HG03571 (cell line): ENCODE measurements around the gene RTN4RL1.

Source experiments
- ATAC-seq: cut with Tn5 transposase; IDR thresholded peaks from one replicate; pipeline ENCODE4 v1.9.1; 2021; ENCODE audit not compliant: unreplicated experiment

The RTN4RL1 gene, protein sequence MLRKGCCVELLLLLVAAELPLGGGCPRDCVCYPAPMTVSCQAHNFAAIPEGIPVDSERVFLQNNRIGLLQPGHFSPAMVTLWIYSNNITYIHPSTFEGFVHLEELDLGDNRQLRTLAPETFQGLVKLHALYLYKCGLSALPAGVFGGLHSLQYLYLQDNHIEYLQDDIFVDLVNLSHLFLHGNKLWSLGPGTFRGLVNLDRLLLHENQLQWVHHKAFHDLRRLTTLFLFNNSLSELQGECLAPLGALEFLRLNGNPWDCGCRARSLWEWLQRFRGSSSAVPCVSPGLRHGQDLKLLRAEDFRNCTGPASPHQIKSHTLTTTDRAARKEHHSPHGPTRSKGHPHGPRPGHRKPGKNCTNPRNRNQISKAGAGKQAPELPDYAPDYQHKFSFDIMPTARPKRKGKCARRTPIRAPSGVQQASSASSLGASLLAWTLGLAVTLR

DNA sequence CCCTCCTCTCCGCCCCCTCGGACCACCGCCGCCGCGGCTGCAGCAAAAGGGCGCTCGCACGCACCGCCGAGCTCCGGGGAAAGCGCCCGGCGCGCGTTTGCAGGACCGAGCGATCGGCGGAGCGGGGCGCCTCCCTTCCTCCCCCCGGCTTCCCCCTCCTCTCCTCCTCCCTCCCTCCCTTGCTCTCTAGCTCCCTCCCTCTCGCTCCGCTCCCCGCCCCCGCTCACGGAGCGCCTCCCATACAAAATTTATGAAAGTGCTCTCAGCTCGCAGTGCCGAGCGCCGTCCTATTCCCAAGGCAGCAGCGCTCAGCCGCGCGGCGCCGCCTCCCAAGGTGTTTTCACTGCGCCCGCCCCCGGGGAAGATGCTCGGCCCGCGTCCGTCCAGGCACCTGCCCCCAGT lies at the start of gene RTN4RL1:
RTN4RL1 (minus strand) TSS at position 115 of the 402 bp plus-strand sequence. CDS start 469 bp downstream, outside the sequence.
- no peak for ATAC-seq

GRCh38 chr17:2074919-2075318 lies 49.8 kb upstream of the RTN4RL1 start:
- ATAC-seq = no peak

DNA sequence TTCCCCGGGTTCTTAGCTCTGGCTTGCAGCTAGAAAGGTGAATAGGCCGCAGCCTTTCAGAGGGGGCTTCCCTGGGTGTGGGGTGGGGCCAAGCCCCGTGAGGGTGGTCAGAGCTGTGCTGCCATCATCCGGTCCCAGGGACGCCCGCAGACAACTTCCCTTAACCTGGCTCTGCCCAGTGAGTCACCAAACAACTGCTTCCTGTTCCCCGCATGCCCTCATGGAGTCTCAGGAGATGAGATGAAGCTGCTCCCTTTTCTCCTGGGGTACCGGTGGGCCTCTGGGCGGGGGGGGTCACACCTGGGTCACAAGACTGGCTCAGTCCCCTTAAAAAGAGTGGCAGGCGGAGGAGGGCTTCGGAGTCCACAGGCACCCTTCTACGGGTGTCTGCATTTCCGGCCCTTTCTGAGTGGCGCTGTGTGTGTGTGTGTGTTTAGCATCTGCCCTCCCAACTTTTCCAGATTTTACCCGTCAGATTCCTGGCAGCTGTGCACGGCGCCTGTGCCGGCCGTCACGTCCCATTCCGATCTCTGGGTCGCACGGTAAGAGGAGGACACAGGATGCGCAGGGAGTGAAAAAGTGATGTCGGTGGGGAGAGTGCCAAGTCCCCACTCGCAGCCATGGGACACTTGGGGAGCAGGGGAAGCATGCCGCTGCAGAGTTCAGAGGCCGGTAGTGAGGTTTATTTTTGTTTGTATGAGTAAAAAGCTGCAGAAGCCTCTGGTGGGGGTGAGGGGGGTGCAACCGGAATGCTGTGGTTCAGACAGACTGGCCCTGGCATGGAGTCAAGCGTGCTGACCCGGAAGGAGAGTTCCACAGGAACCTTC lies 46.5 kb upstream of the RTN4RL1 start:
- ATAC-seq = no peak

DNA sequence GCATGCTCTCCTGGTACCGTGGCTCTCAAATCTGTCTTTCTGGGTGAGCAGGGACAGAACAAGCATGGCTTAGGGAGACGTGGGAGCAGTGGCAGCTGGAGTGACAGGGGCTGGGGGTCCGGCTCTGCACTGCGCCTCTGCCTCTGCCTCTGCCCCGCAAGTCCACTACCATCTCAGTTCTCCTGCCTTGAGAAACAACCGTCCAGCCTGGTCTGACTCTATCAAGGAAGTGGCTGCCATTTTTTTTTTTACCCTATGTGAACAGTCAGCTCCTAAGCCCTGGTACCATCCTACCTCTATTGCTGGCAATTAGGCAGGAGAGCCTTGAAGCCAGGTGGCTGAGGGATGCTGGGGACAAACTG lies 45.9 kb upstream of the RTN4RL1 start:
- ATAC-seq = no peak

- ATAC-seq = peak; percentile 75
Measured at GRCh38 chr17:2070241-2071023, 45.3 kb upstream of the RTN4RL1 start.

DNA sequence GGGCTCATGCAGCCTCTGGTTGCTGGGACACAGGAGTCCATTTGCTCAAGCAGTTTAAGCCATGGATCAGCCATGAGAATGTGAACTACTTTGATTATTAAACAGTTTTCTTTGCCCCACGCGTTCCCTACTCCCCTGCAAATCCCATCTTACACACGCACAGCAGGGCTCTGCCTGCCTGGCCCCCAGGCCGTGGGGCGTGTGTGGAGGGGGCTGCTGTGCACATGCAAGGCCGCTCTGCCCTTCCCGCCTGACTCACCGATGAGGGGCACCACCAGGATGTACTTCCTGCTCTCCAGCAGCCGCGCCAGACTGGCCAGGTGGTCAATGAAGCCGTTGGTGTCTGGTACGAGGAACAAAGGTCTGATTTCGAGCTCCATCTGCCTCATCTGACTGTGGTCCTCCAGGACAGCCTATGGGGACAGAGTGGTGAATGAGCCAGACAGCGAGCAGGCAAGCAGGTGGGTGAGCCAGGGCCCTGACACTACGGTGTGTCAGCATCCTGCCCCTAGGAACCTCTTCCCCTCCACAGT lies 43.5 kb upstream of the RTN4RL1 start:
- ATAC-seq = no peak

- ATAC-seq = no peak
Measured at GRCh38 chr17:2068031-2068518, 42.9 kb upstream of the RTN4RL1 start.

DNA sequence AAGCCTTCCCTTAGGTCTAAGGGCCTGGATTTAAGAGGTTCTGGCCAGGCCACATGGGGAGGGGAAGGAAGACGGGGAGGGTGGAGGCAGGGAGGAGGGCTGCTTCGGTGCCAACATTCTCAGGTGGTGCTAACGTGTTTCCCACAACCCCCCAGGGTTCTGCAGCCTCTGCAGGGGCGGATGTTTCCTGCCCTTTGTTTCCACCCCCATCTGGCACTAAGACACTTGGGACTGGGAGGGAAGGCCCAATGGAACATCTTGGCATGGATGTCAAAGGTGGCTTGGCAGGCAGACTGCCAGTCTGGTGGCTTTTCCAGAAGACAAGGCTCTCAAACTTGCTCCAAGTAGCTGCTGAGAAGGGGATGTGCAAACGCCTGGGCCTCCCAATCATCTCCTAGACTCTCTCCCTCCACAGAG lies 42.5 kb upstream of the RTN4RL1 start:
- ATAC-seq = no peak

DNA sequence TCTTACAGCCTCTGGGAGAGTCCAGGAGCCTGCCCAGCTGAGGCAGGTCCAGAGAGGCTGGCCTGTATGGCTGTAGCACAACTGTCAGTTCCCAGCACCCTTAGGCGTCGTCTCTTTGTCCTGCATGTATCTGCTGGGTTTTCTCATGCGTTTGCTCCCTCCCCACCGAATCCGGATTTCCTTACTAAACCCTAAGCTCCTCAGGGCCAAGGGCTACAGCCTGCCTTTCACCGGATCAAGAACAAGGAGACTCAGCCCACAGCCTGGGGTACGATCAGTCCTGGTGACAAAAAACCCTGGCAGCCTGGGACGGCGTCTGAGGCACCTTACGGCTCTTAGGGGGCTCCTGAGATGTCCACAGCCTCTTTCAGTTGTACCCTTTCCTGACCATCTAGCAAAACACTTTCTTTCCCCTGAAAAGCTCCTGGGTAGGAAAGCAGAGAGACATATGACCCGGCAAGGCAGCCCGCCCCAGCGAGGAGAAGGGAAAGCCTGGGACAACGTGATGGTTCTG lies 42.0 kb upstream of the RTN4RL1 start:
- ATAC-seq = no peak

GRCh38 chr17:2065949-2066400 lies 40.8 kb upstream of the RTN4RL1 start:
- ATAC-seq = no peak

- ATAC-seq = no peak
Measured at GRCh38 chr17:2064980-2065785, 40.0 kb upstream of the RTN4RL1 start.

GRCh38 chr17:2064520-2064971 lies 39.4 kb upstream of the RTN4RL1 start:
- ATAC-seq = no peak

- ATAC-seq = no peak
Measured at GRCh38 chr17:2064147-2064489, 39.0 kb upstream of the RTN4RL1 start.

GRCh38 chr17:2063261-2064146 lies 38.4 kb upstream of the RTN4RL1 start:
- no peak for ATAC-seq

DNA sequence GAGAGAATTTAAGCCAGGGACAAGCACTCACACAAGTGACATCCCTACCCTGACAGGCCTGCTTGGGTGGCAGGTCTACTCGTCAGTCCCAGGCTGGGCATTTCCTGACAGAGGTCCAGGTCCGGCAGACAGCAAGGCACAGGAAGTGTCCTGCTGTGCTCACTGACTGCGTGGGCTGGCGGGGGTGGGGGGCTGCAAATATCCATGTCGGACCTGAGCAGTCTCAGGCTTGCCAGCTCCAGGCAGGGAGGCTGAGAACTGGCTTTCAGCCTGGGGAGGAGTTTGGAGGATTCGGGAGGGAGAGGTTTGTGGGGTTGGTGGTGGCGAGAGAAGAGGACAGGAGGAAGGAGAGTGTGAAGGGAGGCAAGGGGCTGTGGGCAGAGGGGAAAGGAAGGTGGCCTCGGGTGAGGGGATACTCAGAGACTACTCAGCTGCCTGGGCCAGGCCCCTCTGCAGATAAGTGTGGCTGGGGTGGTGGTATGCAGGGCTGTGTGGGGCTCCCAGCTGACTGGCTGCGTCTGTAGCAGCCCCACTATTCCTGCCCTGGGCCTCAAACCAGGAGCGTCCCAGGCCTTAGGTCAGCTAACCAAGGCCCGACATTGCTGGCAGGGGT lies 37.5 kb upstream of the RTN4RL1 start:
- ATAC-seq = no peak

GRCh38 chr17:2061441-2061958 lies 36.4 kb upstream of the RTN4RL1 start:
- ATAC-seq = no peak

DNA sequence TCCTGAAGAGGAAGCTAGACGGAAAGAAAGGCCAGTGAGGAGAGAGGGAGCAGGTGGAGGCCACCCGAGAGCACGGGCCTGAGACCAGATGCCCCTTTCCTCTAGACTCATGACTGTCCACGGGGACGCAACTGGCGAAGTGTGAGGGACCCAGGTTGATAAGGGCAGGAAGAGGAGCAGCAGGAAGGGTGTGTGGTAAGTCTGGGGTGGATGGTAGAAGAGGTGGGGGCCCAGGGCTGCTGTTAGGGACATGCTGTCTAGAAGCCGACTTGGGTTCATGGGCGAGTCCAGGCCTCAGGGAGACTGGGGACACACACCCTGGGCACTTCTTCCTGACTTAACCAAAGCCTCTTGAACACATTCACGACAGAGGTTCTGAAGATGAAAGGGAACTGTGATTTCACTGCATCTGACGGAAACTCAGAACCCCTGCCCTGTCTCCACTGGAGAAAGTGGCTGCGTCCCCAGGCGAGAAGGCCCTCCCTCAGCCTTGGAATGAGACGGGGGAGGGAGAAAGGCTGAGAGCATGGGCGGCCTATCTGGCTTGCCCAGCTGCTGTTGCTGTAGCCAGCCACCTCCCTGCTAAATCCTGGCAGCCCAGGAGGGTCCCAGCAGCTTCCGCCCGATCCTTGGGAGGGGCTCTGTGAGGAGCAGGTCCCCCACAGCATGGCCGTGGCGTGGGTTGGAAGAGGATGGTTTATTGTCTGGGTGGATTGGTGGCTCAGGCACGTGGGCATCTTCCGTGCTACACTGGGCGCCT lies 35.7 kb upstream of the RTN4RL1 start:
- ATAC-seq = no peak

DNA sequence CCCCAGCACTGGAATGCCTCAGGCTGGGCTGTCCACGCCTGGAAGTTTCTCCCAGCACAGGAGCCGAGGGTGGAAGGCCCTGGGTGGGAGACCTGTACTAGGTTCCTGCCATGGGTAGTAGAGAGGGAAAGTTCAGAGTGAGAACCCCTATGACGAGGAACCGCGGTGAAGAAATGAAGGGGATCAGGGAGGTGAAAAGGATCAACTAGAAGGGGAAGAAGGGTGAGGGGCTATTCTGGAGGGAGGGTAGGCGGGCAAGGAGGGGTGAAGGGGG lies 35.2 kb upstream of the RTN4RL1 start:
- no peak for ATAC-seq
